ENCODE measurements around the gene KRT77.

GRCh38 chr12:52689239-52689638 is 14.1 kb downstream of the KRT77 start:
- TF ChIP-seq, protein P1, sequence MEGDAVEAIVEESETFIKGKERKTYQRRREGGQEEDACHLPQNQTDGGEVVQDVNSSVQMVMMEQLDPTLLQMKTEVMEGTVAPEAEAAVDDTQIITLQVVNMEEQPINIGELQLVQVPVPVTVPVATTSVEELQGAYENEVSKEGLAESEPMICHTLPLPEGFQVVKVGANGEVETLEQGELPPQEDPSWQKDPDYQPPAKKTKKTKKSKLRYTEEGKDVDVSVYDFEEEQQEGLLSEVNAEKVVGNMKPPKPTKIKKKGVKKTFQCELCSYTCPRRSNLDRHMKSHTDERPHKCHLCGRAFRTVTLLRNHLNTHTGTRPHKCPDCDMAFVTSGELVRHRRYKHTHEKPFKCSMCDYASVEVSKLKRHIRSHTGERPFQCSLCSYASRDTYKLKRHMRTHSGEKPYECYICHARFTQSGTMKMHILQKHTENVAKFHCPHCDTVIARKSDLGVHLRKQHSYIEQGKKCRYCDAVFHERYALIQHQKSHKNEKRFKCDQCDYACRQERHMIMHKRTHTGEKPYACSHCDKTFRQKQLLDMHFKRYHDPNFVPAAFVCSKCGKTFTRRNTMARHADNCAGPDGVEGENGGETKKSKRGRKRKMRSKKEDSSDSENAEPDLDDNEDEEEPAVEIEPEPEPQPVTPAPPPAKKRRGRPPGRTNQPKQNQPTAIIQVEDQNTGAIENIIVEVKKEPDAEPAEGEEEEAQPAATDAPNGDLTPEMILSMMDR (conservative IDR thresholded peaks at IDR 0.05; ENCODE audit: low read depth, low read length): no peak
- TF ChIP-seq EZH2 (IDR thresholded peaks at IDR 0.05; ENCODE audit: low read length, unreplicated experiment): no peak
- TF ChIP-seq EZH2phosphoT487 (IDR thresholded peaks at IDR 0.05; ENCODE audit: borderline replicate concordance, low read length): no peak

Data from PC-3 (cell line).